BJ (cell line): ENCODE measurements around the gene STRBP. TPM values are rescaled to one million over a fixed set of nuclear protein-coding genes. Genes with fewer than 3 reads are reported as not detected.

Experiments used
- CTCF ChIA-PET: fragments of 350-600 bp; formaldehyde crosslinking; extraction: SDS; loops from one replicate; lab custom pipeline; 2021; ENCODE audit warnings: antibody characterized with exemption, inconsistent platforms; lab: Yijun Ruan, JAX
- POLR2A ChIA-PET: fragments of 300-600 bp; sonication (Branson Sonifier 250); formaldehyde crosslinking; extraction: SDS; loops from one replicate; lab custom pipeline; 2021; ENCODE audit warnings: antibody characterized with exemption; lab: Charles Lee
- DNase-seq: peaks from one replicate; pipeline ENCODE4 v3.0.0-alpha.2; 2011; ENCODE audit warnings: low read depth
- H3K27me3 ChIP-seq: 2 replicates; pipeline ENCODE4 v1.6.0; 2011; ENCODE audit warnings: low read length; ENCODE audit not compliant: control insufficient read depth, insufficient read depth
- H3K36me3 ChIP-seq: 2 replicates; pipeline ENCODE4 v1.5.1; 2011; ENCODE audit warnings: low read length; ENCODE audit not compliant: control insufficient read depth, insufficient read depth
- H3K4me3 ChIP-seq: 2 replicates; pipeline ENCODE4 v1.5.1; 2011; ENCODE audit warnings: low read depth, mild to moderate bottlenecking, control low read depth, low read length
- CTCF ChIP-seq: IDR thresholded peaks from 2 replicates; pipeline ENCODE4 v1.5.1; 2011; ENCODE audit warnings: low read depth, mild to moderate bottlenecking, control low read depth, inconsistent platforms, low read length, moderate library complexity; ENCODE audit not compliant: insufficient read depth
- polyA plus RNA-seq: library from polyadenylated mRNA; depleted of rRNA; stranded (reverse); fragments of >200 nt; gene quantifications from 2 replicates; pipeline ENCODE4 v1.2.3, GENCODE V29; 2011

STRBP gene
- polyA plus RNA-seq, 1 experiment, result 1.1 TPM

- no peak for TF ChIP-seq CTCF
- DNase-seq, result no peak
- CTCF ChIA-PET, result no interaction called here
- no peaks in the 10 kb centered on the region for H3K27me3 ChIP-seq
- H3K36me3 ChIP-seq, result no peaks in the 10 kb centered on the region
- POLR2A ChIA-PET, result no interaction called here
- no peak overlapping the region for H3K4me3 ChIP-seq
Observed at GRCh38 chr9:123218831-123219230, 49.6 kb downstream of the STRBP start.

- TF ChIP-seq CTCF, result no peak
- ChIA-PET CTCF (no interaction called here), POLR2A (no interaction called here)
- Histone ChIP-seq H3K27me3 (no peaks in the 10 kb centered on the region), H3K36me3 (no peaks in the 10 kb centered on the region), H3K4me3 (no peak overlapping the region)
- no peak for DNase-seq
Observed at GRCh38 chr9:123217128-123217654, 51.2 kb downstream of the STRBP start.

- DNase-seq, result no peak
- TF ChIP-seq CTCF, result no peak
- POLR2A ChIA-PET, result no interaction called here
- Histone ChIP-seq H3K27me3 (no peaks in the 10 kb centered on the region), H3K36me3 (no peaks in the 10 kb centered on the region), H3K4me3 (no peak overlapping the region)
- CTCF ChIA-PET, result no interaction called here
Observed at GRCh38 chr9:123216251-123216797, 52.1 kb downstream of the STRBP start.

GRCh38 chr9:123211081-123211480, 57.3 kb downstream of the STRBP start:
- Histone ChIP-seq H3K27me3 (no peaks in the 10 kb centered on the region), H3K4me3 (no peak overlapping the region), H3K36me3 (no peaks in the 10 kb centered on the region)
- ChIA-PET CTCF (no interaction called here), POLR2A (no interaction called here)
- no peak for TF ChIP-seq CTCF
- DNase-seq, result no peak

GRCh38 chr9:123208626-123209174, 59.7 kb downstream of the STRBP start:
- Histone ChIP-seq H3K27me3 (no peaks in the 10 kb centered on the region), H3K4me3 (no peak overlapping the region), H3K36me3 (no peaks in the 10 kb centered on the region)
- no peak for DNase-seq
- no peak for TF ChIP-seq CTCF
- POLR2A ChIA-PET, result no interaction called here
- CTCF ChIA-PET, result interaction anchor here (1.9 kb wide), 1 partner anchor 15 kb away, joined by 6 read pairs; no protein-coding TSS in a partner anchor
